Aorta (tissue), 5 donors: Measurements from ENCODE around the gene NELFCD. TPM values are rescaled to one million over a fixed set of nuclear protein-coding genes. Genes with fewer than 3 reads are reported as not detected.

Experiments
- ATAC-seq: fragments of 200-7000 bp; cut with Tn5 transposase; one replicate; pipeline ENCODE4 v1.9.1; 2022; ENCODE audit warnings: moderate library complexity; ENCODE audit not compliant: low FRiP score
- DNase-seq, 2 donors: peaks; one replicate each; pipeline ENCODE4 v3.0.0-alpha.2; 2020
- H3K27ac ChIP-seq, 2 donors: one replicate each; pipeline ENCODE4 v1.5.1; 2013; ENCODE audit warnings: low read length in 2 of 2, mild to moderate bottlenecking in 2 of 2, moderate library complexity in 2 of 2, control low read depth in 1 of 2, inconsistent platforms in 1 of 2, low read depth in 1 of 2
- H3K27me3 ChIP-seq, 2 donors: one replicate each; pipeline ENCODE4 v1.6.1; 2013; ENCODE audit warnings: control low read depth in 1 of 2, low read length in 1 of 2, mild to moderate bottlenecking in 1 of 2, moderate library complexity in 1 of 2; ENCODE audit not compliant: insufficient read depth in 2 of 2, control insufficient read depth in 1 of 2
- H3K36me3 ChIP-seq, 2 donors: one replicate each; pipeline ENCODE4 v1.6.1; 2013; ENCODE audit warnings: control low read depth in 1 of 2, low read length in 1 of 2, mild to moderate bottlenecking in 1 of 2; ENCODE audit not compliant: insufficient read depth in 2 of 2, control insufficient read depth in 1 of 2
- H3K4me1 ChIP-seq, 2 donors: one replicate each; pipeline ENCODE4 v1.6.1; 2013; ENCODE audit warnings: low read length in 2 of 2, control low read depth in 1 of 2, mild to moderate bottlenecking in 1 of 2, moderate library complexity in 1 of 2; ENCODE audit not compliant: insufficient read depth in 2 of 2, control insufficient read depth in 1 of 2
- H3K4me3 ChIP-seq, 2 donors: one replicate each; pipeline ENCODE4 v1.5.1; 2013; ENCODE audit warnings: low read length in 2 of 2, control low read depth in 1 of 2, mild to moderate bottlenecking in 1 of 2
- H3K9me3 ChIP-seq: one replicate; pipeline ENCODE4 v1.6.1; 2013; ENCODE audit warnings: mild to moderate bottlenecking, low read length; ENCODE audit not compliant: control insufficient read depth
- WGBS, 2 donors: extraction: QIAGEN DNeasy Blood & Tissue Kit; methylation state at CpG; one replicate each; pipeline ENCODE4 v1.1.7; 2013; 5-methylcytosine and 5-hydroxymethylcytosine counted together
- intact Hi-C, 2 donors: fragments of 100-400 bp; cut with DNase I; formaldehyde crosslinking; loops; one replicate each; pipeline versions ENCODE4 v1.14.2 to v1.15.0; 2022
- polyA plus RNA-seq, 2 donors: library from polyadenylated mRNA; stranded (reverse); fragments of 200-250 nt; gene quantifications; one replicate each; pipeline ENCODE4 v1.2.3, GENCODE V29; 2013
- total RNA-seq, 2 donors: library from RNA; stranded (reverse); fragmentation: NEBNext Ultra II Directional; extraction: Animal tissue kit (Norgen Biotek cat#: 25700); gene quantifications; one replicate each; pipeline ENCODE4 v1.2.1, GENCODE V29; 2021
- donor health status: healthy with polysubstance abuse.
- donor health status: Bipolar disorder and iron deficiency.
- donor health status: DM: no; HTN: no; CAD: no.
- donor health status: DM: no; HTN: no; CAD: no.
- donor health status: DM: yes; HTN: yes; CAD: no.

The NELFCD gene
- total and polyA plus RNA-seq, 4 donors = 22.7 to 53.9 (median 45.3) TPM

DNA sequence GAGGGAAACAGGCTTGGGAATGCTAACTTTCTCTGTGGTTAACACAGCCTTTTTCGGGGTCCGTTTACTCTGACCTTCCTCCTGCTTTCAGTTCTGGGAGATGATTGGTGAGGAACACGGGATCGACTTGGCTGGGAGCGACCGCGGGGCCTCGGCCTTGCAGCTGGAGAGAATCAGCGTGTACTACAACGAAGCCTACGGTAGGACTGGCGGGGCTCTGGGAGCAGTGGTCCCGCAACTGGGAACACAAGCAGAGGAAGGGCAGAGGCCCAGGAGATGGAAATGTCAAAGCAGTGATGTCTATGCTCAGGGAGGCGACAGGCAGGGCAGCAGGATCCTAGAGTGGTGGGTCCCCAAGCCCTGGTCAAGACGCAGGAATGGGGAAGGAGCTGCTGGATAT, 41.7 kb downstream of the NELFCD start:
- peaks cover 0 to 6% of the 10 kb centered on the region in 2 donors for H3K36me3 ChIP-seq
- H3K9me3 ChIP-seq = no peaks in the 10 kb centered on the region
- no peaks in the 10 kb centered on the region for H3K27me3 ChIP-seq
- intact Hi-C loops = no loop called here
- no peak overlapping the region for H3K27ac ChIP-seq
- H3K4me1 ChIP-seq = no peaks in the 10 kb centered on the region
- DNase-seq (no peak), ATAC-seq (no peak)
- no peak overlapping the region for H3K4me3 ChIP-seq
- 85 to 89% methylated on average over 15 of the region's 15 CpGs for WGBS, 2 donors

GRCh38 chr20:59023616-59024015, 42.6 kb downstream of the NELFCD start:
- ATAC-seq (no peak), DNase-seq (no peak)
- intact Hi-C loops = no loop called here
- no peak overlapping the region for H3K27ac ChIP-seq
- no peaks in the 10 kb centered on the region for H3K27me3 ChIP-seq
- no peaks in the 10 kb centered on the region for H3K4me1 ChIP-seq
- H3K36me3 ChIP-seq = peaks cover 0 to 6% of the 10 kb centered on the region in 2 donors
- no peak overlapping the region for H3K4me3 ChIP-seq
- 93 to 94% methylated on average over 13 of the region's 13 CpGs for WGBS, 2 donors
- H3K9me3 ChIP-seq = no peaks in the 10 kb centered on the region

DNA sequence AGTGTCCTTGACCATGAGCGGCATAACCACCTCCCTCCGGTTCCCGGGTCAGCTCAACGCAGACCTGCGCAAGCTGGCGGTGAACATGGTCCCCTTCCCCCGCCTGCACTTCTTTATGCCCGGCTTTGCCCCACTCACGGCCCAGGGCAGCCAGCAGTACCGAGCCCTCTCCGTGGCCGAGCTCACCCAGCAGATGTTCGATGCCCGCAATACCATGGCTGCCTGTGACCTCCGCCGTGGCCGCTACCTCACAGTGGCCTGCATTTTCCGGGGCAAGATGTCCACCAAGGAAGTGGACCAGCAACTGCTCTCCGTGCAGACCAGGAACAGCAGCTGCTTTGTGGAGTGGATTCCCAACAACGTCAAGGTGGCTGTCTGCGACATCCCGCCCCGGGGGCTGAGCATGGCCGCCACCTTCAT, 43.1 kb downstream of the NELFCD start:
- peaks cover 0 to 5% of the 10 kb centered on the region in 2 donors for H3K4me1 ChIP-seq
- no peaks in the 10 kb centered on the region for H3K9me3 ChIP-seq
- DNase-seq (no peak), ATAC-seq (no peak)
- no peaks in the 10 kb centered on the region for H3K27me3 ChIP-seq
- H3K36me3 ChIP-seq = peaks cover 0 to 6% of the 10 kb centered on the region in 2 donors
- H3K27ac ChIP-seq = no peak overlapping the region
- intact Hi-C loops = no loop called here
- H3K4me3 ChIP-seq = no peak overlapping the region
- WGBS, 2 donors = 95 to 96% methylated on average over 24 of the region's 24 CpGs

DNA sequence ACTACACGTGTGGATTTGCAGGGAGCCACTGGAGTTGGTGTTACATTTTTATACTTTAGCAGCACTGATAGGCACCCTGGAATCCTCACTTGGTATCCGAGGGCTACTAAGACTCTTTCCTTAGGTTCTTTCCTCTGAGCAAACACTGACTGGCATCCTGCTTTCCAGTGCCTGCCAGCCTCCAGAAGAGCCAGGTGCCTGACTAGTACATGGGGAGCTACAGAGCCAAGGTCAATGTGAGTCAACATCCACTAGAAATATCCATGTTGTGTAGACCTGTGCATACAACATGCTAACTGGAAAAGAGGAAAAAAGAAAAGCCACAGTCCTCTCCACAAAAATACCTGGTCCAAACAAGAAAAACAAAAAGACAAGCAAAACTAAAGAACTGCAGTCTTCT, 44.0 kb downstream of the NELFCD start:
- DNase-seq (no peak), ATAC-seq (no peak)
- Histone ChIP-seq H3K27me3 (no peaks in the 10 kb centered on the region), H3K9me3 (no peaks in the 10 kb centered on the region), H3K4me1 (peaks cover 0 to 5% of the 10 kb centered on the region in 2 donors), H3K27ac (no peak overlapping the region), H3K36me3 (peaks cover 0 to 6% of the 10 kb centered on the region in 2 donors), H3K4me3 (no peak overlapping the region)
- intact Hi-C loops = no loop called here
- WGBS, 2 donors = 57 to 58% methylated on average over 2 of the region's 2 CpGs

GRCh38 chr20:59025511-59025910, 44.5 kb downstream of the NELFCD start:
- Histone ChIP-seq H3K27ac (no peak overlapping the region), H3K9me3 (no peaks in the 10 kb centered on the region), H3K4me1 (peaks cover 0 to 5% of the 10 kb centered on the region in 2 donors), H3K36me3 (peaks cover 0 to 6% of the 10 kb centered on the region in 2 donors), H3K27me3 (no peaks in the 10 kb centered on the region), H3K4me3 (no peak overlapping the region)
- 90 to 92% methylated on average over 4 of the region's 4 CpGs for WGBS, 2 donors
- intact Hi-C loops = no loop called here
- ATAC-seq (no peak), DNase-seq (no peak)

DNA sequence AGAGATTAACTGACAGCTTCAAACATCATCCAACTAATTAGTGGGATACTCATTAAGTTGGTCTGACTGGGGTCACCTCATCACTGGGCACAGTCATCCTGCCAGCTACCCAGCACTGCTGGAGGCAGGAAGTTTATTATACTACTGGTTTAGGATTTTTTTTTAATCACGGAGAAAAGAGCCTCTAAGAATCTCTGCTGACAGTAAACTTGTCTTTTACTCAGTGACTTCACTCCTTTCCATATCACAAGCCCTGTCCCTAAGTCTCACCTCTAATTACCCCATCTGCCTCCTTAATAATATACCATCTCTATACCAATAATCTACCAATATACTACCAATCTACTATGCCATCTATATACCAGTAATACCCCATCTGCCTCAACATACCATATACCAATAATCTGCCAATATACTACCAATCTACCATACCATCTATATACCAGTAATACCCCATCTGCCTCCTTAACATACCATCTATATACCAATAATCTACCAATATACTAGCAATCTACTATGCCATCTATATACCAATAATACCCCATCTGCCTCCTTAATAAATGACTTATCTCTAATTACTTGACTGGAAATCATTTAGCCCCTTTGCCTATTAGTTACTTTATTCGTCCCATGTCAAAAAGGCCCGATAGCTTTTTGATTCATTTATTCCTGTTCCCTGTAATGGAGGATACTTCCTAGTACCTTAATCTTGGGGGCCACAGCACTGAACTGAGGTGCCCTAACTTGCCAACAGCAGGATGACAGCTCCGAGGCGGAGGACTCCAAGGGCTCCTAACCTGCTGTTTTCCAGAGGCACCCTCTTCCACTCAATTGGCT, 46.1 kb downstream of the NELFCD start:
- H3K36me3 ChIP-seq = peaks cover 0 to 6% of the 10 kb centered on the region in 2 donors
- no peaks in the 10 kb centered on the region for H3K9me3 ChIP-seq
- WGBS, 2 donors = 70 to 75% methylated on average over 5 of the region's 5 CpGs
- no peak for ATAC-seq
- H3K4me1 ChIP-seq = peaks cover 0 to 5% of the 10 kb centered on the region in 2 donors
- no peaks in the 10 kb centered on the region for H3K27me3 ChIP-seq
- intact Hi-C loops = no loop called here
- H3K27ac ChIP-seq = no peak overlapping the region
- H3K4me3 ChIP-seq = no peak overlapping the region
- DNase-seq = no peak

- no peak for DNase-seq
- Histone ChIP-seq H3K27me3 (no peaks in the 10 kb centered on the region), H3K27ac (no peak overlapping the region), H3K9me3 (no peaks in the 10 kb centered on the region), H3K36me3 (peaks cover 0 to 5% of the 10 kb centered on the region in 2 donors), H3K4me3 (no peak overlapping the region), H3K4me1 (peaks cover 0 to 5% of the 10 kb centered on the region in 2 donors)
- WGBS, 2 donors = 57 to 61% methylated on average over 8 of the region's 8 CpGs
- intact Hi-C loops = no loop called here
- no peak for ATAC-seq
These were observed 46.8 kb downstream of the NELFCD start for GRCh38 chr20:59027741-59028320.

DNA sequence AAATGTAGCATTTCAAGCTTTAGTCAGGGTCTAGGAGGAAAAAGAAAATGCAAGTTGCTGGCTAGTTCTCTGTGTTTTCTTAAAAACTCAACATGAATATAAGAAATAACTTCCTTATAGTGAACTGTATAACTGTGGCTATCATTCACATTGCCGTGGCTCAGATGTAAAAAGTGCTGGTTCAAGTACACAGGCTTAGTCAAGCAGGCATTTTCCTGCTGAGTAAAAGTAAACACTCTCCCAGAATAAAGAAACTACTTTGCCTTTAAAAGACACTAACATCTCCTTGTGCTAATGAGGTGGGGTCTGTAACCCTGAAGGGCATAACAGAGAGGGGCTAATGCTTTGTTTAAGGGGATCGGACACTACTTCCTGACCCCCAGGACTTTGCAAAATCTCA, 47.8 kb downstream of the NELFCD start:
- DNase-seq = no peak
- H3K27me3 ChIP-seq = no peaks in the 10 kb centered on the region
- no peak for ATAC-seq
- 32 to 33% methylated on average over 2 of the region's 2 CpGs for WGBS, 2 donors
- H3K4me3 ChIP-seq = no peak overlapping the region
- intact Hi-C loops = no loop called here
- H3K36me3 ChIP-seq = peaks cover 0 to 3% of the 10 kb centered on the region in 2 donors
- H3K9me3 ChIP-seq = no peaks in the 10 kb centered on the region
- peaks cover 0 to 5% of the 10 kb centered on the region in 2 donors for H3K4me1 ChIP-seq
- H3K27ac ChIP-seq = no peak overlapping the region
